ENCODE results near the gene BUB1B. TPM values are rescaled to one million over a fixed set of nuclear protein-coding genes. Genes with fewer than 3 reads are reported as not detected.

BUB1B gene
- polyA plus RNA-seq, 4 donors: 23.1 to 35.9 (median 31.7) TPM

GRCh38 chr15:40239693-40240618 lies 79.1 kb downstream of the BUB1B start:
- no peak for DNase-seq (ENCODE audit: low read depth in 4 of 4, low spot score in 2 of 4)

GRCh38 chr15:40240619-40241221 lies 79.9 kb downstream of the BUB1B start:
- no peak for DNase-seq (ENCODE audit: low read depth in 4 of 4, low spot score in 2 of 4)

- DNase-seq (ENCODE audit: low read depth in 4 of 4, low spot score in 2 of 4): no peak
Measured at GRCh38 chr15:40241269-40242212, 80.7 kb downstream of the BUB1B start.

- no peak for DNase-seq (ENCODE audit: low read depth in 4 of 4, low spot score in 2 of 4)
Measured at GRCh38 chr15:40242213-40242599, 81.3 kb downstream of the BUB1B start.

- DNase-seq (ENCODE audit: low read depth in 4 of 4, low spot score in 2 of 4): no peak
Measured at GRCh38 chr15:40242601-40243000, 81.7 kb downstream of the BUB1B start.

GRCh38 chr15:40243126-40243810 lies 82.4 kb downstream of the BUB1B start:
- DNase-seq (ENCODE audit: low read depth in 4 of 4, low spot score in 2 of 4): no peak

- DNase-seq (ENCODE audit: low read depth in 4 of 4, low spot score in 2 of 4): peak in 1 of 4 donors; percentile 47
Measured at GRCh38 chr15:40244961-40245523, 84.2 kb downstream of the BUB1B start.

GRCh38 chr15:40245666-40246450 lies 85.0 kb downstream of the BUB1B start:
- DNase-seq (ENCODE audit: low read depth in 4 of 4, low spot score in 2 of 4): no peak

GRCh38 chr15:40246496-40247280 lies 85.8 kb downstream of the BUB1B start:
- no peak for DNase-seq (ENCODE audit: low read depth in 4 of 4, low spot score in 2 of 4)

GRCh38 chr15:40247406-40247971 lies 86.6 kb downstream of the BUB1B start:
- no peak for DNase-seq (ENCODE audit: low read depth in 4 of 4, low spot score in 2 of 4)

GRCh38 chr15:40248006-40248783 lies 87.3 kb downstream of the BUB1B start:
- DNase-seq (ENCODE audit: low read depth in 4 of 4, low spot score in 2 of 4): no peak

- DNase-seq (ENCODE audit: low read depth in 4 of 4, low spot score in 2 of 4): no peak
Measured at GRCh38 chr15:40249477-40250303, 88.8 kb downstream of the BUB1B start.

GRCh38 chr15:40250304-40250656 lies 89.4 kb downstream of the BUB1B start:
- DNase-seq (ENCODE audit: low read depth in 4 of 4, low spot score in 2 of 4): no peak

- DNase-seq (ENCODE audit: low read depth in 4 of 4, low spot score in 2 of 4): no peak
Measured at GRCh38 chr15:40250771-40251483, 90.1 kb downstream of the BUB1B start.

GRCh38 chr15:40251486-40252140 lies 90.7 kb downstream of the BUB1B start:
- DNase-seq (ENCODE audit: low read depth in 4 of 4, low spot score in 2 of 4): no peak

GRCh38 chr15:40252141-40252437 lies 91.2 kb downstream of the BUB1B start:
- DNase-seq (ENCODE audit: low read depth in 4 of 4, low spot score in 2 of 4): no peak
